HG03432 (cell line): ENCODE measurements around the gene PCSK4.
"Not testable (repeated sequence)": the region's sequence is repeated elsewhere in the genome, so short reads cannot be mapped to it uniquely, and the experiment has no call there.

Source experiments
- ATAC-seq: cut with Tn5 transposase; IDR thresholded peaks from one replicate; pipeline ENCODE4 v1.9.1; 2021; ENCODE audit warnings: mild to moderate bottlenecking, moderate library complexity; ENCODE audit not compliant: unreplicated experiment

The PCSK4 gene

GRCh38 chr19:1441677-1442438, 48.3 kb downstream of the PCSK4 start:
- no peak for ATAC-seq

- ATAC-seq: no peak
Measured at GRCh38 chr19:1441022-1441426, 49.1 kb downstream of the PCSK4 start.

- ATAC-seq: no peak
Measured at GRCh38 chr19:1440418-1440801, 49.7 kb downstream of the PCSK4 start.

- not testable (repeated sequence) for ATAC-seq
Measured at GRCh38 chr19:1439525-1440417, 50.4 kb downstream of the PCSK4 start.

GRCh38 chr19:1438933-1439354, 51.2 kb downstream of the PCSK4 start:
- ATAC-seq: no peak

- ATAC-seq: peak; percentile 83
Measured at GRCh38 chr19:1438035-1438932, 51.9 kb downstream of the PCSK4 start, which contains the start of gene RPS15. Gene RPS15, plus strand, starts transcription at chr19:1438396. Its CDS starts 30 bp downstream, at chr19:1438426.

- ATAC-seq: no peak
Measured at GRCh38 chr19:1437609-1438008, 52.5 kb downstream of the PCSK4 start.

- no peak for ATAC-seq
Measured at GRCh38 chr19:1435378-1435989, 54.7 kb downstream of the PCSK4 start.

GRCh38 chr19:1434577-1435060, 55.5 kb downstream of the PCSK4 start:
- ATAC-seq: no peak

- ATAC-seq: no peak
Measured at GRCh38 chr19:1434040-1434366, 56.1 kb downstream of the PCSK4 start.

GRCh38 chr19:1433119-1434039, 56.8 kb downstream of the PCSK4 start:
- ATAC-seq: no peak

GRCh38 chr19:1432507-1432887, 57.7 kb downstream of the PCSK4 start:
- ATAC-seq: no peak

GRCh38 chr19:1431759-1432506, 58.2 kb downstream of the PCSK4 start:
- ATAC-seq: no peak
